HEK293 (cell line): ENCODE measurements around the gene KCNIP4.

Experiments used
- CTCF ChIA-PET: fragments of 350-600 bp; formaldehyde crosslinking; extraction: SDS; loops from one replicate; lab custom pipeline; 2021; ENCODE audit warnings: antibody characterized with exemption; lab: Yijun Ruan, JAX
- POLR2A ChIA-PET: fragments of 300-600 bp; formaldehyde crosslinking; extraction: SDS; loops from one replicate; lab custom pipeline; 2020; ENCODE audit warnings: antibody characterized with exemption, inconsistent platforms; lab: Yijun Ruan, JAX
- H3K27ac ChIP-seq: fragments of 200-500 bp; sonication (Bioruptor generic); 2 replicates; pipeline ENCODE4 v1.5.1; 2014; ENCODE audit warnings: low read depth, low read length, control low read depth, inconsistent platforms; ENCODE audit errors: extremely low read depth
- H3K36me3 ChIP-seq, 2 experiments: fragments of 200-500 bp in 1 of 2; sonication (Bioruptor generic) in 1 of 2; 1 replicate in 1 of 2; 2 replicates in 1 of 2; pipeline ENCODE4 v1.5.1; 2014 to 2017; ENCODE audit warnings: inconsistent platforms in 2 of 2, low read length in 2 of 2; ENCODE audit not compliant: control insufficient read depth in 2 of 2, insufficient read depth in 1 of 2
- H3K4me1 ChIP-seq: fragments of 200-500 bp; sonication (Bioruptor generic); 2 replicates; pipeline ENCODE4 v1.5.1; 2014; ENCODE audit warnings: mild to moderate bottlenecking, low read length, inconsistent platforms; ENCODE audit not compliant: control insufficient read depth, insufficient read depth
- H3K4me3 ChIP-seq: 2 replicates; pipeline ENCODE4 v1.5.1; 2011; ENCODE audit warnings: low read depth, mild to moderate bottlenecking, control low read depth, low read length, moderate library complexity
- H3K9me3 ChIP-seq: fragments of 200-500 bp; sonication (Bioruptor generic); 2 replicates; pipeline ENCODE4 v1.5.1; 2014; ENCODE audit warnings: low read depth, low read length, inconsistent platforms; ENCODE audit not compliant: control insufficient read depth, insufficient read depth
- AEBP2 ChIP-seq: fragments of 450-650 bp; formaldehyde crosslinking; IDR thresholded peaks from 2 replicates; pipeline ENCODE4 v1.5.1; 2016; ENCODE audit warnings: missing biosample characterization, missing genetic modification characterization, borderline replicate concordance
- BCL11B ChIP-seq: fragments of 450-650 bp; formaldehyde crosslinking; IDR thresholded peaks from 2 replicates; pipeline ENCODE4 v1.5.1; 2016; ENCODE audit warnings: low read depth, missing biosample characterization, missing genetic modification characterization
- GLI4 ChIP-seq: fragments of 450-650 bp; formaldehyde crosslinking; IDR thresholded peaks from 2 replicates; pipeline ENCODE4 v1.5.1; 2016; ENCODE audit warnings: missing biosample characterization, missing genetic modification characterization
- IKZF3 ChIP-seq: fragments of 450-650 bp; IDR thresholded peaks from 2 replicates; pipeline ENCODE4 v1.5.0; 2018; ENCODE audit warnings: missing biosample characterization, mild to moderate bottlenecking, missing genetic modification characterization, moderate library complexity
- KLF7 ChIP-seq: fragments of 450-650 bp; formaldehyde crosslinking; IDR thresholded peaks from 2 replicates; pipeline ENCODE4 v1.5.1; 2016; ENCODE audit warnings: missing biosample characterization, missing genetic modification characterization, borderline replicate concordance
- KLF8 ChIP-seq: fragments of 450-650 bp; formaldehyde crosslinking; IDR thresholded peaks from 2 replicates; pipeline ENCODE4 v1.5.1; 2016; ENCODE audit warnings: missing biosample characterization, missing genetic modification characterization
- KLF9 ChIP-seq: fragments of 450-650 bp; formaldehyde crosslinking; IDR thresholded peaks from 2 replicates; pipeline ENCODE4 v1.5.1; 2016; ENCODE audit warnings: missing biosample characterization, missing genetic modification characterization, low read depth
- REPIN1 ChIP-seq: fragments of 450-650 bp; formaldehyde crosslinking; IDR thresholded peaks from 2 replicates; pipeline ENCODE4 v1.5.1; 2017; ENCODE audit warnings: missing biosample characterization, missing genetic modification characterization, low read depth
- REST ChIP-seq: fragments of 450-650 bp; formaldehyde crosslinking; IDR thresholded peaks from 2 replicates; pipeline ENCODE4 v1.5.1; 2016; ENCODE audit warnings: missing biosample characterization, missing genetic modification characterization
- SALL2 ChIP-seq: fragments of 450-650 bp; formaldehyde crosslinking; IDR thresholded peaks from 2 replicates; pipeline ENCODE4 v1.5.0; 2017; ENCODE audit warnings: missing biosample characterization, mild to moderate bottlenecking, missing genetic modification characterization, borderline replicate concordance
- SETDB1 ChIP-seq: IDR thresholded peaks from one replicate; pipeline ENCODE4 v1.6.1; 2017; ENCODE audit warnings: mild to moderate bottlenecking, low read length, moderate library complexity, mixed read lengths; ENCODE audit not compliant: insufficient read length
- SP3 ChIP-seq: fragments of 450-650 bp; formaldehyde crosslinking; IDR thresholded peaks from 2 replicates; pipeline ENCODE4 v1.5.1; 2016; ENCODE audit warnings: missing biosample characterization, missing genetic modification characterization
- ZBTB10 ChIP-seq: fragments of 450-650 bp; formaldehyde crosslinking; IDR thresholded peaks from 2 replicates; pipeline ENCODE4 v1.5.1; 2016; ENCODE audit warnings: missing biosample characterization, missing genetic modification characterization
- ZBTB21 ChIP-seq: fragments of 450-650 bp; formaldehyde crosslinking; IDR thresholded peaks from 2 replicates; pipeline ENCODE4 v1.5.1; 2017; ENCODE audit warnings: missing biosample characterization, missing genetic modification characterization
- ZBTB7A ChIP-seq: fragments of 450-650 bp; formaldehyde crosslinking; IDR thresholded peaks from 2 replicates; pipeline ENCODE4 v1.5.1; 2016; ENCODE audit warnings: low read depth, missing biosample characterization, missing genetic modification characterization
- ZFP41 ChIP-seq: fragments of 450-650 bp; formaldehyde crosslinking; IDR thresholded peaks from 2 replicates; pipeline ENCODE4 v1.5.1; 2016; ENCODE audit warnings: missing biosample characterization, missing genetic modification characterization, borderline replicate concordance
- ZNF112 ChIP-seq: fragments of 450-650 bp; formaldehyde crosslinking; IDR thresholded peaks from 2 replicates; pipeline ENCODE4 v1.5.0; 2017; ENCODE audit warnings: missing biosample characterization, missing genetic modification characterization
- ZNF184 ChIP-seq: fragments of 450-650 bp; IDR thresholded peaks from 2 replicates; pipeline ENCODE4 v1.5.1; 2018; ENCODE audit warnings: missing biosample characterization, mild to moderate bottlenecking, missing genetic modification characterization
- ZNF248 ChIP-seq: fragments of 450-650 bp; formaldehyde crosslinking; IDR thresholded peaks from 2 replicates; pipeline ENCODE4 v1.5.1; 2017; ENCODE audit warnings: missing biosample characterization, missing genetic modification characterization
- ZNF366 ChIP-seq: fragments of 450-650 bp; formaldehyde crosslinking; conservative IDR thresholded peaks from 2 replicates; pipeline ENCODE4 v1.5.1; 2016; ENCODE audit warnings: missing biosample characterization, missing genetic modification characterization
- ZNF510 ChIP-seq: fragments of 450-650 bp; formaldehyde crosslinking; IDR thresholded peaks from 2 replicates; pipeline ENCODE4 v1.5.1; 2018; ENCODE audit warnings: mild to moderate bottlenecking, missing genetic modification characterization, missing biosample characterization; ENCODE audit not compliant: insufficient replicate concordance
- ZNF513 ChIP-seq: fragments of 450-650 bp; IDR thresholded peaks from 2 replicates; pipeline ENCODE4 v1.5.1; 2018; ENCODE audit warnings: missing biosample characterization, missing genetic modification characterization
- ZNF639 ChIP-seq: fragments of 450-650 bp; formaldehyde crosslinking; IDR thresholded peaks from 2 replicates; pipeline ENCODE4 v1.5.1; 2016; ENCODE audit warnings: missing biosample characterization, missing genetic modification characterization
- ZNF660 ChIP-seq: fragments of 450-650 bp; IDR thresholded peaks from 2 replicates; pipeline ENCODE4 v1.5.1; 2018; ENCODE audit warnings: missing biosample characterization, mild to moderate bottlenecking, missing genetic modification characterization
- ZNF701 ChIP-seq: fragments of 450-650 bp; formaldehyde crosslinking; IDR thresholded peaks from 2 replicates; pipeline ENCODE4 v1.5.1; 2016; ENCODE audit warnings: missing biosample characterization, missing genetic modification characterization

Gene KCNIP4

GRCh38 chr4:21013501-21013900, 935.1 kb downstream of the KCNIP4 start:
- TF ChIP-seq SALL2 (tag by site-specific recombination) (no peak), ZNF513 (tag by site-specific recombination) (no peak), ZNF366 (tag by site-specific recombination) (no peak), IKZF3 (no peak), SP3 (tag by site-specific recombination) (no peak), KLF7 (tag by site-specific recombination) (no peak), REST (tag by site-specific recombination) (no peak), KLF9 (tag by site-specific recombination) (no peak), ZNF660 (tag by site-specific recombination) (no peak), KLF8 (no peak), GLI4 (tag by site-specific recombination) (no peak)
- CTCF ChIA-PET: no interaction called here
- Histone ChIP-seq H3K27ac (no peak overlapping the region), H3K36me3 (no peaks in the 10 kb centered on the region), H3K4me3 (no peak overlapping the region), H3K9me3 (no peaks in the 10 kb centered on the region), H3K4me1 (no peaks in the 10 kb centered on the region)
- POLR2A ChIA-PET: no interaction called here

GRCh38 chr4:21012851-21013331, 935.7 kb downstream of the KCNIP4 start:
- Histone ChIP-seq H3K9me3 (no peaks in the 10 kb centered on the region), H3K27ac (no peak overlapping the region), H3K4me3 (no peak overlapping the region), H3K4me1 (no peaks in the 10 kb centered on the region), H3K36me3 (no peaks in the 10 kb centered on the region)
- CTCF ChIA-PET: no interaction called here
- POLR2A ChIA-PET: no interaction called here
- TF ChIP-seq ZNF701 (tag by site-specific recombination): no peak
- TF ChIP-seq BCL11B (tag by site-specific recombination): no peak
- TF ChIP-seq ZNF184 (tag by site-specific recombination): no peak
- TF ChIP-seq ZNF248 (tag by site-specific recombination): no peak
- TF ChIP-seq ZNF510: no peak
- no peak for TF ChIP-seq ZFP41 (tag by site-specific recombination)
- no peak for TF ChIP-seq SETDB1
- TF ChIP-seq ZNF639 (tag by site-specific recombination): no peak
- TF ChIP-seq ZNF112 (tag by site-specific recombination): no peak
- no peak for TF ChIP-seq REPIN1 (tag by site-specific recombination)
- no peak for TF ChIP-seq AEBP2 (tag by site-specific recombination)
- TF ChIP-seq ZBTB7A: no peak
- TF ChIP-seq ZBTB21 (tag by site-specific recombination): no peak
- TF ChIP-seq ZBTB10 (tag by site-specific recombination): no peak
- TF ChIP-seq, all 188 proteins: peak for 0
